Measurements from ENCODE around the gene TTF2.
A peak's percentile ranks its signal among the peaks of the same experiment; 100 is the strongest.
"Not testable (repeated sequence)": the region's sequence is repeated elsewhere in the genome, so short reads cannot be mapped to it uniquely, and the experiment has no call there.

Gene TTF2

GRCh38 chr1:117119144-117119543 is 59.0 kb downstream of the TTF2 start:
- not testable (repeated sequence) for H3K4me3 ChIP-seq (ENCODE audit: low read depth, low read length)

GRCh38 chr1:117120774-117121588 is 60.9 kb downstream of the TTF2 start:
- peak overlapping the region; percentile 91 for H3K4me3 ChIP-seq (ENCODE audit: low read depth, low read length)

- H3K4me3 ChIP-seq (ENCODE audit: low read depth, low read length): peak within 1 kb of the TSS; percentile 91
Measured at GRCh38 chr1:117121589-117122329, 61.6 kb downstream of the TTF2 start, which contains the start of gene TRIM45. Gene TRIM45, minus strand, starts transcription at chr1:117121749. Its CDS starts 548 bp downstream, at chr1:117121201.

- H3K4me3 ChIP-seq (ENCODE audit: low read depth, low read length): peak overlapping the region; percentile 91
Measured at GRCh38 chr1:117122330-117123025, 62.4 kb downstream of the TTF2 start.

GRCh38 chr1:117123274-117123673 is 63.1 kb downstream of the TTF2 start:
- H3K4me3 ChIP-seq (ENCODE audit: low read depth, low read length): no peak overlapping the region

GRCh38 chr1:117124661-117125060 is 64.5 kb downstream of the TTF2 start:
- no peak overlapping the region for H3K4me3 ChIP-seq (ENCODE audit: low read depth, low read length)

- no peak overlapping the region for H3K4me3 ChIP-seq (ENCODE audit: low read depth, low read length)
Measured at GRCh38 chr1:117127795-117128194, 67.7 kb downstream of the TTF2 start.

- no peak overlapping the region for H3K4me3 ChIP-seq (ENCODE audit: low read depth, low read length)
Measured at GRCh38 chr1:117128323-117129079, 68.4 kb downstream of the TTF2 start.

GRCh38 chr1:117130526-117130925 is 70.4 kb downstream of the TTF2 start:
- H3K4me3 ChIP-seq (ENCODE audit: low read depth, low read length): no peak overlapping the region

- H3K4me3 ChIP-seq (ENCODE audit: low read depth, low read length): no peak overlapping the region
Measured at GRCh38 chr1:117135329-117135728, 75.2 kb downstream of the TTF2 start.

- H3K4me3 ChIP-seq (ENCODE audit: low read depth, low read length): no peak overlapping the region
Measured at GRCh38 chr1:117136749-117137148, 76.6 kb downstream of the TTF2 start.

GRCh38 chr1:117137281-117137855 is 77.2 kb downstream of the TTF2 start:
- no peak overlapping the region for H3K4me3 ChIP-seq (ENCODE audit: low read depth, low read length)

- H3K4me3 ChIP-seq (ENCODE audit: low read depth, low read length): no peak overlapping the region
Measured at GRCh38 chr1:117138106-117138505, 78.0 kb downstream of the TTF2 start.

GRCh38 chr1:117138561-117138960 is 78.4 kb downstream of the TTF2 start:
- no peak overlapping the region for H3K4me3 ChIP-seq (ENCODE audit: low read depth, low read length)

- H3K4me3 ChIP-seq (ENCODE audit: low read depth, low read length): no peak overlapping the region
Measured at GRCh38 chr1:117142200-117142599, 82.1 kb downstream of the TTF2 start.

GRCh38 chr1:117143172-117143571 is 83.0 kb downstream of the TTF2 start:
- no peak overlapping the region for H3K4me3 ChIP-seq (ENCODE audit: low read depth, low read length)

- no peak overlapping the region for H3K4me3 ChIP-seq (ENCODE audit: low read depth, low read length)
Measured at GRCh38 chr1:117143871-117144270, 83.7 kb downstream of the TTF2 start.

- no peak overlapping the region for H3K4me3 ChIP-seq (ENCODE audit: low read depth, low read length)
Measured at GRCh38 chr1:117146072-117146471, 85.9 kb downstream of the TTF2 start.

- no peak overlapping the region for H3K4me3 ChIP-seq (ENCODE audit: low read depth, low read length)
Measured at GRCh38 chr1:117146575-117147340, 86.6 kb downstream of the TTF2 start.
